ENCODE results near the gene ARHGAP6.

The ARHGAP6 gene

GRCh38 chrX:11566173-11566572 is 99.5 kb downstream of the ARHGAP6 start:
- Histone ChIP-seq H3K27me3 (ENCODE audit: insufficient read depth, poor library complexity, severe bottlenecking) (no peaks in the 10 kb centered on the region), H3K27ac (replicated peaks) (no peak overlapping the region), H3K4me3 (replicated peaks; ENCODE audit: insufficient read depth, low read length) (no peak overlapping the region)
- TF ChIP-seq REST (IDR thresholded peaks at IDR 0.05; ENCODE audit: insufficient replicate concordance, low read depth) (no peak), CTCF (IDR thresholded peaks at IDR 0.05; ENCODE audit: insufficient read depth, low read length) (no peak), GABPA (IDR thresholded peaks at IDR 0.05; ENCODE audit: low read depth) (no peak), SPI1 (IDR thresholded peaks at IDR 0.05; ENCODE audit: borderline replicate concordance, low read depth) (no peak), POLR2AphosphoS5 (IDR thresholded peaks at IDR 0.05; ENCODE audit: low read depth) (no peak)
- DNase-seq (ENCODE audit: low read depth in 1 of 2, low spot score in 1 of 2) = no peak

- TF ChIP-seq CTCF (IDR thresholded peaks at IDR 0.05; ENCODE audit: insufficient read depth, low read length) (no peak), REST (IDR thresholded peaks at IDR 0.05; ENCODE audit: insufficient replicate concordance, low read depth) (no peak), POLR2AphosphoS5 (IDR thresholded peaks at IDR 0.05; ENCODE audit: low read depth) (no peak), GABPA (IDR thresholded peaks at IDR 0.05; ENCODE audit: low read depth) (no peak), SPI1 (IDR thresholded peaks at IDR 0.05; ENCODE audit: borderline replicate concordance, low read depth) (no peak)
- no peak overlapping the region for H3K27ac ChIP-seq (replicated peaks)
- H3K27me3 ChIP-seq (ENCODE audit: insufficient read depth, poor library complexity, severe bottlenecking) = no peaks in the 10 kb centered on the region
- H3K4me3 ChIP-seq (replicated peaks; ENCODE audit: insufficient read depth, low read length) = no peak overlapping the region
- no peak for DNase-seq (ENCODE audit: low read depth in 1 of 2, low spot score in 1 of 2)
Observed at GRCh38 chrX:11564546-11564945, 101.2 kb downstream of the ARHGAP6 start.

- no peak overlapping the region for H3K27ac ChIP-seq (replicated peaks)
- TF ChIP-seq GABPA (IDR thresholded peaks at IDR 0.05; ENCODE audit: low read depth) (no peak), REST (IDR thresholded peaks at IDR 0.05; ENCODE audit: insufficient replicate concordance, low read depth) (no peak), CTCF (IDR thresholded peaks at IDR 0.05; ENCODE audit: insufficient read depth, low read length) (no peak), SPI1 (IDR thresholded peaks at IDR 0.05; ENCODE audit: borderline replicate concordance, low read depth) (no peak), POLR2AphosphoS5 (IDR thresholded peaks at IDR 0.05; ENCODE audit: low read depth) (no peak)
- no peak overlapping the region for H3K4me3 ChIP-seq (replicated peaks; ENCODE audit: insufficient read depth, low read length)
- DNase-seq (ENCODE audit: low read depth in 1 of 2, low spot score in 1 of 2) = no peak
- no peaks in the 10 kb centered on the region for H3K27me3 ChIP-seq (ENCODE audit: insufficient read depth, poor library complexity, severe bottlenecking)
Observed at GRCh38 chrX:11562570-11562969, 103.2 kb downstream of the ARHGAP6 start.

Data from HL-60 (cell line).